IMR-90 (cell line): Measurements from ENCODE around the gene OPN1LW. TPM values are rescaled to one million over a fixed set of nuclear protein-coding genes. Genes with fewer than 3 reads are reported as not detected.

Experiments
- ATAC-seq: fragments of 200-7000 bp; cut with Tn5 transposase; 2 replicates; pipeline ENCODE4 v1.9.1; 2020; ENCODE audit warnings: low read depth, mild to moderate bottlenecking, moderate library complexity
- BruUV-seq: library from RNA; stranded (reverse); fragments of 400-500 nt; replicated peaks from 2 replicates; lab custom pipeline; 2021; lab: Mats Ljungman, UMichigan
- CTCF ChIA-PET: fragments of 300-600 bp; formaldehyde crosslinking; extraction: SDS; loops from one replicate; lab custom pipeline; 2021; ENCODE audit warnings: antibody characterized with exemption; lab: Yijun Ruan, JAX
- POLR2A ChIA-PET: fragments of 300-600 bp; sonication (Branson Sonifier 250); formaldehyde crosslinking; loops from one replicate; lab custom pipeline; 2022; ENCODE audit warnings: antibody characterized with exemption; ENCODE audit not compliant: unreplicated experiment; lab: Charles Lee
- DNase-seq: peaks from one replicate; pipeline ENCODE4 v3.0.0; 2013
- H2AFZ ChIP-seq: replicated peaks from 2 replicates; pipeline ENCODE3; 2013; ENCODE audit warnings: low read length, mild to moderate bottlenecking; ENCODE audit not compliant: poor library complexity
- H2AK5ac ChIP-seq: 2 replicates; pipeline ENCODE4 v1.6.1; 2013; ENCODE audit warnings: low read depth, low read length, inconsistent platforms
- H2AK9ac ChIP-seq: replicated peaks from 2 replicates; pipeline ENCODE3; 2013; ENCODE audit warnings: mild to moderate bottlenecking, low read depth, low read length, moderate library complexity; ENCODE audit not compliant: poor library complexity
- H2BK120ac ChIP-seq: 2 replicates; pipeline ENCODE4 v1.6.1; 2013; ENCODE audit warnings: low read depth, low read length, inconsistent platforms
- H2BK15ac ChIP-seq: 3 replicates; pipeline ENCODE4 v1.6.1; 2013; ENCODE audit warnings: low read depth, low read length, inconsistent platforms
- H2BK20ac ChIP-seq: 2 replicates; pipeline ENCODE4 v1.6.1; 2013; ENCODE audit warnings: low read depth, mild to moderate bottlenecking, inconsistent platforms, low read length, moderate library complexity
- H2BK5ac ChIP-seq: 2 replicates; pipeline ENCODE4 v1.6.1; 2013; ENCODE audit warnings: mild to moderate bottlenecking, low read depth, low read length, inconsistent platforms; ENCODE audit not compliant: poor library complexity, severe bottlenecking
- H3K14ac ChIP-seq: replicated peaks from 2 replicates; pipeline ENCODE4 v1.6.1; 2013; ENCODE audit warnings: low read depth, low read length, inconsistent platforms
- H3K18ac ChIP-seq: 2 replicates; pipeline ENCODE4 v1.6.1; 2013; ENCODE audit warnings: low read depth, low read length, control low read depth
- H3K23ac ChIP-seq: 2 replicates; pipeline ENCODE4 v1.6.1; 2013; ENCODE audit warnings: low read depth, low read length, inconsistent platforms
- H3K27ac ChIP-seq: 2 replicates; pipeline ENCODE4 v1.5.1; 2013; ENCODE audit warnings: mild to moderate bottlenecking, control low read depth, low read length; ENCODE audit not compliant: insufficient read depth
- H3K27me3 ChIP-seq: 2 replicates; pipeline ENCODE4 v1.6.1; 2013; ENCODE audit warnings: low read length; ENCODE audit not compliant: control insufficient read depth, insufficient read depth
- H3K36me3 ChIP-seq: 2 replicates; pipeline ENCODE4 v1.6.1; 2013; ENCODE audit warnings: low read length, mixed read lengths; ENCODE audit not compliant: control insufficient read depth, insufficient read depth
- H3K4ac ChIP-seq: 2 replicates; pipeline ENCODE4 v1.6.1; 2013; ENCODE audit warnings: low read depth, low read length, inconsistent platforms
- H3K4me1 ChIP-seq: 2 replicates; pipeline ENCODE4 v1.6.1; 2013; ENCODE audit warnings: low read length, mixed read lengths; ENCODE audit not compliant: control insufficient read depth, insufficient read depth
- H3K4me2 ChIP-seq: 2 replicates; pipeline ENCODE4 v1.6.1; 2013; ENCODE audit warnings: low read depth, mild to moderate bottlenecking, control low read depth, low read length, moderate library complexity
- H3K4me3 ChIP-seq: 2 replicates; pipeline ENCODE4 v1.5.1; 2013; ENCODE audit warnings: low read depth, mild to moderate bottlenecking, control low read depth, low read length, moderate library complexity; ENCODE audit not compliant: insufficient read depth
- H3K56ac ChIP-seq: 2 replicates; pipeline ENCODE4 v1.6.1; 2013; ENCODE audit warnings: low read length, inconsistent platforms; ENCODE audit not compliant: insufficient read depth; ENCODE audit errors: extremely low read depth
- H3K79me1 ChIP-seq, 2 experiments: 2 replicates each; pipeline ENCODE4 v1.6.1; 2013; ENCODE audit warnings: low read length in 2 of 2, inconsistent platforms in 1 of 2, low read depth in 1 of 2
- H3K9ac ChIP-seq: 2 replicates; pipeline ENCODE4 v1.6.1; 2013; ENCODE audit warnings: low read depth, low read length, control low read depth
- H3K9me1 ChIP-seq: 2 replicates; pipeline ENCODE4 v1.6.1; 2013; ENCODE audit warnings: low read length, inconsistent platforms; ENCODE audit not compliant: insufficient read depth
- H3K9me3 ChIP-seq: 2 replicates; pipeline ENCODE4 v1.6.1; 2013; ENCODE audit warnings: low read length; ENCODE audit not compliant: control insufficient read depth, insufficient read depth
- H4K20me1 ChIP-seq: 2 replicates; pipeline ENCODE4 v1.6.1; 2013; ENCODE audit warnings: low read length, inconsistent platforms; ENCODE audit not compliant: insufficient read depth
- H4K5ac ChIP-seq: 2 replicates; pipeline ENCODE4 v1.6.1; 2013; ENCODE audit warnings: mild to moderate bottlenecking, low read depth, low read length, control low read depth
- H4K8ac ChIP-seq, 2 experiments: 2 replicates each; pipeline ENCODE4 v1.6.1; 2013; ENCODE audit warnings: low read depth in 2 of 2, low read length in 2 of 2, control low read depth in 1 of 2, inconsistent platforms in 1 of 2
- H4K91ac ChIP-seq: 2 replicates; pipeline ENCODE4 v1.6.1; 2013; ENCODE audit warnings: low read depth, low read length, inconsistent platforms; ENCODE audit not compliant: insufficient read depth
- BHLHE40 ChIP-seq: fragments of 150-350 bp; IDR thresholded peaks from 2 replicates; pipeline ENCODE4 v1.6.1; 2016; ENCODE audit warnings: mild to moderate bottlenecking, low read depth, low read length
- CHD1 ChIP-seq: IDR thresholded peaks from 2 replicates; pipeline ENCODE4 v1.6.1; 2012; ENCODE audit warnings: low read depth, low read length, improper control_type of control experiment
- CTCF ChIP-seq: conservative IDR thresholded peaks from 2 replicates; pipeline ENCODE4 v1.5.1; 2012; ENCODE audit warnings: mild to moderate bottlenecking, low read depth, low read length, improper control_type of control experiment
- MXI1 ChIP-seq: IDR thresholded peaks from 2 replicates; pipeline ENCODE4 v1.6.1; 2012; ENCODE audit warnings: low read depth, mild to moderate bottlenecking, low read length, moderate library complexity, borderline replicate concordance
- NFE2L2 ChIP-seq: fragments of 150-350 bp; IDR thresholded peaks from 2 replicates; pipeline ENCODE4 v1.6.1; 2016; ENCODE audit warnings: low read depth, mild to moderate bottlenecking, low read length
- POLR2A ChIP-seq: IDR thresholded peaks from 2 replicates; pipeline ENCODE4 v1.6.1; 2012; ENCODE audit warnings: mild to moderate bottlenecking, low read depth, low read length
- RAD21 ChIP-seq: IDR thresholded peaks from 2 replicates; pipeline ENCODE4 v1.6.1; 2012; ENCODE audit warnings: low read length, improper control_type of control experiment
- RFX5 ChIP-seq: IDR thresholded peaks from 2 replicates; pipeline ENCODE4 v1.8.0; 2012; ENCODE audit warnings: low read depth, mild to moderate bottlenecking, low read length, moderate library complexity
- WGBS, 2 experiments: methylation state at CpG; one replicate each; pipeline versions ENCODE4 v1.1.5 to v1.1.7; 2013; ENCODE audit warnings: missing lambda C conversion rate in 2 of 2; ENCODE audit not compliant: insufficient read length in 1 of 2; ENCODE audit errors: extremely low coverage in 2 of 2; 5-methylcytosine and 5-hydroxymethylcytosine counted together
- dilution Hi-C: fragments of 300-500 bp; cut with HindIII; formaldehyde crosslinking; loops from one replicate; pipeline ENCODE4 v1.14.3; 2018; ENCODE audit warnings: low sequenced_read_pairs; ENCODE audit not compliant: unreplicated experiment
- in situ Hi-C: fragments of 300-500 bp; cut with MboI; formaldehyde crosslinking; loops from 3 replicates; pipeline ENCODE4 v1.14.3; 2019; ENCODE audit warnings: low sequenced_read_pairs, inconsistent platforms, mixed read lengths
- intact Hi-C: fragments of 100-400 bp; cut with micrococcal nuclease; formaldehyde crosslinking; loops from 2 replicates; pipeline ENCODE4 v1.10.0; 2022
- polyA plus RNA-seq, 3 experiments: library from polyadenylated mRNA; depleted of rRNA; stranded (reverse); fragments of >200 nt; gene quantifications; 2 replicates each; pipeline ENCODE4 v1.2.3, GENCODE V29; 2012; ENCODE audit warnings: low replicate concordance in 1 of 3
- total RNA-seq: library from RNA; depleted of rRNA; stranded (reverse); fragments of >200 nt; gene quantifications from 2 replicates; pipeline ENCODE4 v1.2.3, GENCODE V29; 2012
- TF ChIP-seq, protein P1 (sequence below): fragments of 150-350 bp; IDR thresholded peaks from 2 replicates; pipeline ENCODE4 v1.6.1; 2017; ENCODE audit warnings: mild to moderate bottlenecking, antibody characterized with exemption, low read length, low read depth

Gene OPN1LW
- total and polyA plus RNA-seq, 2 of the 4 experiments (the other 2 are of a cell fraction) = not detected

DNA sequence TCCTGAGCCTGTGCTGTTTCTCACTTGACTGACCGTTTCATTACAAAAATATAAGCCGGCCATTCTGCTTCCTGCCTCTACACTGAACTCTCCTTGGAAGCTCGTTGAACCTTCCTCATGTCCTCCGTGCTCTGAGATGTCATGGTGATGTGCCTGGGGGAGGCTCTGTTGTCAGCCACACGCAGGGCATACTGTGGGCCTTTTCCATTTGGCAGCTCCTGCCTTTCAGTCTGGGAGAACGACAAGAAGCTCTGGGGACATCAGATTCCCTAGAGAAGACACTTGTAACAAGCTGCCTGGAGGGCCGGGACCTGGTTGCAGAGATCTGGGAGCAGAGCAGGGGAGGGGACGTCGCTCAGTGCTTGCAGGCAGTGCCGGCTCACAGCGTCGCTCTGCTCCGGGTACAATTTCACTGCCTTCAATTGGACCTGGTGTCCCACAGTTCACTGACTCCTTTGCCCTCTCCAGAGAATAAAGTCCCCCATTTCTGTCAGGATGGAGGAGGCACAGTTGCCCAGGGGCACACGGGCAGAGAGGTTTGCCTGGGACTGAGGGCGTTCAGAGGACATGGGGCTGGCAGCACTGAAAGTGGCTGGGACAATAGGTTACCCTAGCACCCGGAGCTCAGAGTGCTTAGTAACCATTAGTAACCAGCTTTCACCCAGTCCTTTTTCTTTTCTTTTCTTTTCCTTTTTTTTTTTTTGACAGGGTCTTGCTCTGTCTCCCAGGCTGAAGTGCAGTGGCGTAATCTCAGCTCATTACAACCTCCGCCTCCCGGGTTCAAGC is 27.4 kb upstream of the OPN1LW start:
- dilution Hi-C loops = no loop called here
- Histone ChIP-seq H3K4me1 (no peaks in the 10 kb centered on the region), H2BK15ac (no peak overlapping the region), H2BK5ac (no peak overlapping the region), H3K27me3 (peaks cover 35% of the 10 kb centered on the region), H3K4me2 (no peak overlapping the region), H2BK20ac (no peak overlapping the region), H4K20me1 (no peaks in the 10 kb centered on the region), H3K18ac (no peak overlapping the region), H4K8ac (no peak overlapping the region), H3K27ac (no peak overlapping the region), H3K9me1 (no peaks in the 10 kb centered on the region), H3K23ac (no peak overlapping the region), H3K56ac (no peak overlapping the region), H2AK9ac (no peak overlapping the region), H3K4me3 (no peak overlapping the region), H4K5ac (no peak overlapping the region), H3K4ac (no peak overlapping the region), H3K9ac (no peak overlapping the region), H3K79me1 (no peaks in the 10 kb centered on the region), H3K14ac (no peak overlapping the region), H2BK120ac (no peak overlapping the region), H4K91ac (no peak overlapping the region), H2AK5ac (no peak overlapping the region), H3K9me3 (peaks cover 4% of the 10 kb centered on the region; the same call in 1 of the 2 replicates), H2AFZ (no peak overlapping the region), H3K36me3 (no peaks in the 10 kb centered on the region)
- TF ChIP-seq BHLHE40 = no peak
- no peak for TF ChIP-seq CHD1
- TF ChIP-seq RFX5 = no peak
- TF ChIP-seq, protein P1, sequence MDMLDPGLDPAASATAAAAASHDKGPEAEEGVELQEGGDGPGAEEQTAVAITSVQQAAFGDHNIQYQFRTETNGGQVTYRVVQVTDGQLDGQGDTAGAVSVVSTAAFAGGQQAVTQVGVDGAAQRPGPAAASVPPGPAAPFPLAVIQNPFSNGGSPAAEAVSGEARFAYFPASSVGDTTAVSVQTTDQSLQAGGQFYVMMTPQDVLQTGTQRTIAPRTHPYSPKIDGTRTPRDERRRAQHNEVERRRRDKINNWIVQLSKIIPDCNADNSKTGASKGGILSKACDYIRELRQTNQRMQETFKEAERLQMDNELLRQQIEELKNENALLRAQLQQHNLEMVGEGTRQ = no peak
- no peak for TF ChIP-seq MXI1
- TF ChIP-seq POLR2A = no peak
- no peak for TF ChIP-seq NFE2L2
- TF ChIP-seq RAD21 = no peak
- no peak for TF ChIP-seq CTCF
- no peak for ATAC-seq
- in situ Hi-C loops = no loop called here
- no peak for DNase-seq
- CTCF ChIA-PET = no interaction called here
- intact Hi-C loops = no loop called here
- WGBS, 2 experiments = 79% methylated on average over 4 of the region's 19 CpGs; no CpG with 5 or more reads in 1 of the 2 experiments
- POLR2A ChIA-PET = no interaction called here
- no TSS peak for BruUV-seq
